Activated T-cell treated with anti-CD3 and anti-CD28 coated beads for 24 hours (primary cell): ENCODE data around the gene KTI12.
A peak's percentile ranks its signal among the peaks of the same experiment; 100 is the strongest.
"Not testable (repeated sequence)": the region's sequence is repeated elsewhere in the genome, so short reads cannot be mapped to it uniquely, and the experiment has no call there.

Experiments used
- DNase-seq: peaks from one replicate; pipeline ENCODE4 v3.0.0-alpha.2; 2020; ENCODE audit warnings: low read depth

KTI12 gene

DNA sequence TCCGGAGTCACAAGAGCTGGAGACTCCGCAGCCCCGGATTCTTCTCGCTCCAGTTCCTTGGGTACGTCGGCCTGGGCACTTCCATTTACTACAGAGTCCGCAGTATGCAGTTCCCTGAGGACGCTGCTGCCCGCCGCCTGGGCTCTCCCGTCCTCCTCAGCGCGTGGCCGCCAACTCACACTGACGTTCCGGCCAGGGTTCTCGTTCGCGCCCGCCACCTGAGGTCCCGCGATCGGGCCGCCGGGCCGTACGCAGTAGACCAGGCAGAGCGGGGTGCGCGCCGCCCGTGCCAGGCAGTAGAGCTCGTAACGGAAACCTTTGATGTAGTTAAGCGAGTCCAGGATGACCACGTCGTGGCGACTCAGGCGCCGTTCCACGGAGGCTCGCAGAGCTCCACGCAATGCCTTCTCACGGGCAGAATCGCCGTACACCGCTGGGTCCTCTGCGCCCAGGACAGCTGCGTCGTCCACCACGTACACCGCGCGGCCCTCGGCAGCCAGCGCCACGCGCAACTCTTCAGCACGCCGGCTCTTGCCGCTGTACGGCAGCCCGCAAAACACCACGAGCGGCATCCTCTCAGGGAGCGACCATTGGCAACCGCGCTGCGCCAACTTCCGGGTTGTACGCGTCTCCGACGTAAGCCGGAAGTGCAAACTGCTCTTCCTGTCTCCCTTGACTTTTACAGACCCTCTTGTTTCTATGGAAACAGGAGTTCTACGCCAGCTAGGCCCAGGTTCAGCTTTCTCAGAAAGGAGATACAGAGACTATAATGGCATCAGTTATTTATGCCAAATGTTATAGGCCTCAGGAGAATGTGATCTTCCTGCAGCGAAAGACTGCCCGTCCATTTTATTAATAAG is at the start of gene KTI12:
Gene KTI12, minus strand, starts transcription at position 621 of the 860 bp plus-strand sequence. Its CDS starts 49 bp downstream, at position 572.
- DNase-seq = peak; percentile 77

DNA sequence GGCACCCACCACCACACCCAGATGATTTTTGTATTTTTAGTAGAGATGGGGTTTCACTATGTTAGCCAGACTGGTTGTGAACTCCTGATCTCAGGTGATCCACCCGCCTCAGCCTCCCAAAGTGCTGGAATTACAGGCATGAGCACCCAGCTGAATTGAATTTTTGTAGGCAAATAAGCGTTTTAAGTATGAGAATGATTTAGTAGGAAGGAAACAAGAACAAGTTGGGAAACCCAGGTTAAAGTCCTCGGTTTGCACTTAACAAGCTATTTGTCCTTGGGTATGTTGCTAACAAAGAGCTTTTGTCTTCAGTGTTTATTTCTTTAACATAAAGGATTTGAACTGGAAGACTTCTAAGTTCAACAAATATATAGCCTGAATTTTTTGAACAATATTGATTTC is 46.4 kb upstream of the KTI12 start:
- no peak for DNase-seq

DNA sequence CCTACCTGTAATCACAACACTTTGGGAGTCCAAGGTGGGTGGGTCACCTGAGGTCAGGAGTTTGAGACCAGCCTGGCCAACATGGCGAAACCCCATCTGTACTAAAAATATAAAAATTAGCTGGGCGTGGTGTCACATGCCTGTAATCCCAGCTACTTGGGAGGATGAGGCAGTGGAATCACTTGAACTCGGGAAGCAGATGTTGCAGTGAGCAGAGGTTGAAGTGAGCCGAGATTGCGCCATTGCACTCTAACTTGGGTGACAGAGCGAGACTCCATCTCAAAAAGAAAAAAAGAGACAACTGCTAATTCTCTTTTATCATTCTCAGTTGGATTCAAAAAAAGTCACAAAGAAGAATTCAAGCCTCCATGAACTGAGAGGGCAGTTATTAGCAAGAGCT is 43.7 kb upstream of the KTI12 start:
- DNase-seq = not testable (repeated sequence)

DNA sequence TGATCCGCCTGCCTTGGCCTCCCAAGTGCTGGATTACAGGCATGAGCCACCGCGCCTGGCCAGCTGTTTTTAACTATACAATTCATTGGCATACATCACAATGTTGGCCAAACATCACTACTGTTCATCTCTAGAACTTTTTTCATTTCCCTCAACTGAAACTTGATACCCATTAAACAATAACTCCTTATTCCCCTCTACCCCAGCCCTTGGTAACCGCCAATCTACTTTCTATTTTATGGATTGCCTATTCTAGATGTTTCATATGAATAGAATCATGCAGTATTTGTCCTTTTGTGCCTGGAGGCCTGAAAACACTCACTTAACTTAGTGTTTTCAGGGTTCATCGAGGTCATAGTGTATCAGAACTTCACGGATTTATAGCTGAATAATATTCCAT is 38.7 kb upstream of the KTI12 start:
- DNase-seq = no peak

DNA sequence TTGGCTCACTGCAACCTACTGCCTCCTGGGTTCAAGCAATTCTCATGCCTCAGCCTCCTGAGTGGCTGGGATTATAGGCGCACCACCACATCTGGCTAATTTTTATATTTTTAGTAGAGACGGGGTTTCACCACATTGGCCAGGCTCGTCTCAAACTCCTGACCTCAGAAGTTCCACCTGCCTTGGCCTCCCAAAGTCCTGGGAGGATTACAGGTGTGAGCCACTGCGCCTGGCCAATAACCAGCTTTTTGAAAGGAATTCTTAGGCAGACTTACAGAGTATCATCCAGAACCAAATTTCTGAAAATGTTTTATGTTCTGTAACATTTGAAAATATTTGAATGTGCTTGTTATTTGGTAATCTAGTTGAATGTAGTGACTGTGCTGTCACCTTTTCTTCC is 37.1 kb upstream of the KTI12 start:
- no peak for DNase-seq

GRCh38 chr1:52063192-52063591 is 29.6 kb upstream of the KTI12 start:
- DNase-seq = no peak

GRCh38 chr1:52060822-52061221 is 27.2 kb upstream of the KTI12 start:
- no peak for DNase-seq

DNA sequence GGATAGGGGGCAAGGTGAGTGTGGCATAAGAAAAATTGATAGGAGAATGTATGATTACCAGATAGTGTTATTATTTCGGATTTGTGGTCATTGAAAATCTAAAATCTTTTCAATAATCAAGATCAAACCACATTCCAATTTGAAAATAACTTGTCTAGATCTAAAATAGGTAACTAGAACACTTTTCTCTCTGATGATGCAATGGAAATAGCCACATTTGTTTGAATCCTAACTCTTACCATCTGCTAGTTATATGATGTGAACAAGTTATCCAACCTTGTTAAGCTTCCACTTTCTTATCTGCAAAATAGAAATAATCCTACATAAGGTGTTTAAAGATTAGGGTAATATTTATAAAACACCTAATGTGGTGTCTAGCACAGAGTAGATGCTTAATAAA is 26.3 kb upstream of the KTI12 start:
- DNase-seq = no peak

DNA sequence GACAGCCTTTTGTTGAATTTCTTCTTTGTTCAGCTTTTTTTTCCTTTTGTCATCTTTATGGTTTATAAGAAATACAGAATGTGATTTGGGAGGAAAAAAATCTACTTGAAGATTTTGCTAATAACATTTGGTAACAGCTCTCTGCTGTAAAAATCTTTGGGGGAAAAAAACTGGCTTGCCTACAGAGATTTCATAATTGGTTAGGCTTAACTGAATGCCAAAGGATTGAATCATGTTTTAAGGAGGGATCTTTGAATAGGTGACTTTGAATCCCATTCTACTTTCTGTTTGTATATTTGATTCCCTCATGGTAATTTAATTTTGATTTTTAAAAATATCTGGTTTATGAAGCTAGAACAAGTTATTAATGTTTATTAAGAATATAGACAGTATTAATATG is 25.7 kb upstream of the KTI12 start:
- no peak for DNase-seq

DNA sequence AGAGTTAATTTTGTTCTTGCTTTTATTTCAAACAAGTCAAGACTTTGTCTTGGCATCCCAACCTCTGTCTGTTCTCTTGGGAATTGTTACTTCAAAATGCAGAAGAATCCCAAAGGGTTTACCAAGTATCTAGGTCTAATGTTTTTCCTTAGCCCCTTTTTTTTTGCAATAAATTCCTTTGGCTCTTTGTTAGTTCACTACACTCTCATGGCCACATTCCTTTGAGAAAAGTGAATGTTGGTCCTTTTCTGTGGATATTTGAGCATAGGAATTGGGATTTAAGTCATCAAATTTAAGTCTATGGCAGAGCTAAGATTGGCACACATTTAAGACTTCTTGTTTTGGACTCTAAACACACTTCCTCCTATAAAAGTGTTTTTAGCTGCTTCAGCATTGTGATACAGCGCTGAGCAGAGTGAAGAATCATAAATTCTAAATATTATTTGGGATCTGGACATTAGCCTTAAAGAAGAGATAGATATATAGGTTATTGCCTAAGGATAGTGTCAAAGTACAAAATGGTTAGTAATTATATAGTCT is 24.3 kb upstream of the KTI12 start:
- no peak for DNase-seq

DNA sequence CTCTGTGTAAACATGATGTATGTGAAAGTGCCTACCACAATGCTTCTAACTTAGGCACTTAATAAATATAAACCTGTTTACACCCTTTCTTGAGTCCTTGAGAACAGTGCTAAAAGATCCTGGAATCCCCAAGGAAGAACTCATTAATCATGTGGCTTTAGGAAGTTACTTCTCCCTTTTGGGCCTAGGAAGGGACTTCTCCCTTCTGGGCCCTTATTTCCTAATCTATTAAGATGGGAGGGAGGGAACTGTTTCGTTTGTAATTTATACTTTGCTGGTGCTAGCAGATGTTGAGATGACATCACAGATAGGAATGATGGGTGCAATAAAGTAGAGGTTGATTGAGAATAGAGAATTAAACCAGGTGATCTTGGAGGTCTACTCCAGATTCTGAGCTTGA is 23.6 kb upstream of the KTI12 start:
- no peak for DNase-seq

DNA sequence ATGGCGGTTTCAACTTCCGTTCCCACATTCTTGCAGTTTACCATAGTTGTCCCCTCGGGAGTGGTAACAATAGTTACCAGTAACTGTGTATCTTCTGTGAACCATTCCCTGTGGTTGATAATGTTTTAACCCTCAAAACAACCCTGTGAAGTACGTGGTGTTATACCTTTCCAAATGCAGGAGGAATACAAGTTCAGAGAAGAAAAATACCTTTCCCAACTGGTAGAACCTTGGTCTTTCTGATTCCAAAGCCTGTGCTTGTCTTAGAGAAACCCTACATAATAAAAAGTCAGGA is 23.3 kb upstream of the KTI12 start:
- no peak for DNase-seq

DNA sequence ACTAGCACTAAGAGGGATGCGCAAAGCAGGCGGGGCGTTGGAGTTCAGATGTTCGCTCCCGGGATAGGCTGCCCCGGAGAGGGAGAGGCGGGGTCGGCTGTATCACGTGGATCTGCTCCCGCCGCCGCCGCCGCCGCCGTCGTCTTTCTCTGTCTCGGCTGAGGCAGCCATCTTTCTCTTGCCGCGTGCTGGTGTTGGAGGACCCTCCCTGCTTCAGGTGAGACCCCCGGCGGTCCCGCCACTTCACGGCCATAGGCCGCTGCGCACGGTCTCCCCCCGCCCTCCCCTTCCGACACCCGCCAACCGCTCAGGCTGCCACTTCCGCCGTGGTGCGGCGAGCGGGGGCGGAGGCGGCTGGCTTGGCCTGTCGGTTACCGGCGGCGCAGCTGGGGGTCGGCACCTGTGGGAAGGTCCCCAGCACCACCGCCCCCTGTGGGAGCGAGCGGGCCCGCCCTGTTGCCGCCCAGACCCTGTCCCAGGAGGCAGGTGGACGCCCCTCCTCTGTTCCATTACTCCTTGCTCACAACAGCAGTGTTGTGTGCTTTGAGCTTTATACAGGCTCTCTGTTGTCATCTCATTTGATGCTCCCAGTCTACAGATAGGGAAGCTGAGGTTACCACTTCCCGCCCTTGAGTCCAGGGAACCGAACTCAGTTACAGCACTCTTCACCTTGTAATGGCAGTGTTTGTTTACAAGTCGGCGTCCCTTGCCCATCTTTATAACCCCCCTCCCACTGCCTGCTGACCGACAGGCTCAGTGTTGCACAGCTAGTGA is 22.7 kb upstream of the KTI12 start, which contains the start of gene BTF3L4:
Gene BTF3L4, plus strand, starts transcription at position 133 of the 774 bp plus-strand sequence. CDS start 3,553 bp downstream, outside the sequence.
- peak; percentile 91 for DNase-seq

DNA sequence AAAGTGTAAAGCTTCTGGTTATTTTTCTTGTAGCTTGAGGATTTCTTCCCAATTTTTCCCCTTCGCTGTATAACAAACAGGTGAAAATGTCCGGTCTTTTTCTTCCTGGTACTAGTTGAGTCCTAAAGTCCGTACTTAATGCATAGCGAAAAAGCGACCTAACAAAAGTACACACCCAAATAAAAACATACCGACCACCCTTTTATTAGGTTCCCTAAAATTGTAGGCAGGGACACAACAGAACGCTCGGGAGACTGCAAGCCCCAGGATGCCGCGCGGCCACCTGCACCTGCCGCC is 22.2 kb upstream of the KTI12 start:
- DNase-seq = no peak

GRCh38 chr1:52055066-52055865 is 21.7 kb upstream of the KTI12 start, which contains the start of gene TXNDC12:
TSS of gene TXNDC12 (minus strand) at chr1:52055191. CDS start at chr1:52055096, 95 bp downstream.
- peak; percentile 56 for DNase-seq

DNA sequence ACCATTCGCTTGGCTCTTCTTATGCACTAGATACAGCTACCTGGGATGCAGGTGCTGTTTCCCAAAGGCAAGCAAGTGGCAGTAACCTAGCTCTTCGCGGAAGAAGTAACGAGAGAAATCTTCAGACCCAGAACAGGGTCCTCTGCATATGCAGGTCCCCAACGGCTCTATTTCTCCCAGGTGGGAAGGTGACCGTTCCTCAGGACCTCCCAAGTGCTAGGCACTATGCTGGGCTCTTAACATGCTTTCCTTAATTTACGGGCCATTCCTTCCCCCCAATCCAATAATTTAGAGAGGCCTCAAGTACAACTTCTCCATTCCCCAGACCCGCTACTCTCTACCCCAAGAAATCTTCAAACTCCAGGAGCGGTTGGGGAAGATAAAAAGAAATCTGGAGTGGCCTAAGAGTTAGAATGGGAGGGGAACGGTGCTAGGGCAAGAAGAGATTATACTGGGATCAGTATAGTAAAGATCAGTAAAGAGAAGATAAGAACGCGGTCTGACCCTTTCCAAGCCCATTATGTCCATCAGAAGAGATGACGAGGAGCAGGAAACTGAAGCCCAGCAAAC is 21.0 kb upstream of the KTI12 start:
- DNase-seq = no peak

GRCh38 chr1:52053862-52054261 is 20.3 kb upstream of the KTI12 start:
- DNase-seq = no peak

DNA sequence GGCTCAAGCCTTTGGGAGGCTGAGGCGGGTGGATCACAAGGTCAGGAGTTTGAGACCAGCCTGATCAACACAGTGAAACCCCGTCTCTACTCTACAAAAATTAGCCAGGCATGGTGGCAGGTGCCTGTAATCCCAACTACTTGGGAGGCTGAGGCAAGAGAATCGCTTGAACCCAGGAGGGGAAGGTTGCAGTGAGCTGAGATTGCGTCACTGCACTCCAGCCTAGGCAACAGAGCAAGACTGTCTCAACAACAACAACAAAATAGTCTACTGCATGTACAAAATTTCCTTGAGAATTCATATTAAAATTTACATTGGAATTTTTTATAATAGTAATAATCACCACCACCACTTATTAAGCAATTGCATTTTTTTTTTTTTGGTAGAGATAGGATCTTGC is 15.7 kb upstream of the KTI12 start:
- not testable (repeated sequence) for DNase-seq

DNA sequence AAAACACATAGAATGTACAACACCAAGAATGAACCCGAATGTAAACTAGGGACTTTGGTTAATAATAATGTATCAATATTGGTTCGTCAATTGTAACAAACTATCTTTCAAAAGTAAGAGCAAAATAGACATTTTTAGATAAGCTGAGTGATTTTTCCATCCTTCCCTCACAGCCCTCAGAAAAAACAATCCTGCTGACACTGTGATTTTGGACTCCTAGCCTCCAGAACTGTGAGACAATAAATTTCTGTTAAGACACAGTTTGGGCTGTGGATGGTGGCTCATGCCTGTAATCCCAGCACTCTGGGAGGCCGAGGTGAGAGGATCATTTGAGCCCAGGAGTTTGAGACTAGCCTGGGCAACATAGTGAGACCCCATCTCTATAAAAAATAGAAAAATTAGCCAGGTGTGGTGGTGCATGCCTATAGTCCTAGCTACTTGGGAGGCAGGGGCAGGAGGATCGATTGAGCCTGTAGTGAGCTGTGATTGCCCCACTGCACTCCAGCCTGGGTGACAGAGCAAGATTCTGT is 12.1 kb upstream of the KTI12 start:
- DNase-seq = not testable (repeated sequence)

DNA sequence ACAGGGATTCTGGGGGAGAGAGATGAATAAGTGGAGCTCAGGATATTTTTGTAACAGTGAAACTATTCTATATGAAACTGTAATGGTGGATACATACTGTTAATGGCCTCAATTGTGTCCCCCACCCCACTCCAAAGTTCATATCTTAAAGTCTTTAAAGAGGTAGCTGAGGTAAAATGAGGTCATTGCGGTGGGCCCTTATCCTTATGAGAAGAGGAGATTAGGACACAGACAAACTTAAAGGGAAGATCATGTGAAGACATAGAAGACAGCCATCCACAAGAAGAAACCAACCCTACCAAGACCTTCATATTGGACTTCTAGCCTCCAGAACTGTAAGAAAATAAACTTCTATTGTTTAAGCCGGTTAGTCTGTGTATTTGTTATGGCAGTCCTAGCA is 11.6 kb upstream of the KTI12 start:
- no peak for DNase-seq

DNA sequence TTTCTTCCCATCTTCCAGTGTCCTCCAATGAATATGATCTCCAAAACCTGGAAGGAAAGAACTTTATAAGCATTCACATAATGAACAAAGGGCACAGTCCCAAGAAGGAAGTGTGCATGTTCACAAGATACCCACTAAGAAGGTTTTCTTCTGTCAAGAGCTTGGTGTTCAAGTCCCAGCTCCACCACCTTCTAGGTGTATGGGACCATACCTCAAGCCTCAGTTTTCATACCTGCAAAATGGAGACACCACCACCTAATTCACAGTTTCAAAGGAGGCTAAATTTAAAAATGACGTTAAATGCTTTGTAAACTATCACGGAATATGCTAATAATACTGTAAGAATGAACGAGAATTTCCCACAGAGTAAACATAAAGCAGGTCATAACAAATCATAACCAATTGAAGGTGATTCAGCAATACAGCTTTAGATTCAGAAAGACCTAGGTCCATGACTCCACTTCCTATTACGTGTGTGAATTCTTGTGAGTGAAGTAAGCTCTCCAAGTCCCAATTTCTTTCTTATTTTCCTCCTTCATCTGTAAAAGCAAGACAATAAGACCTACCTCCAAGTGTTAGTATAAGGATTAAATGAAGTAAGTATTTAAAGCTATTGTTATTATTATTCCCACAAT is 8.1 kb upstream of the KTI12 start:
- no peak for DNase-seq
